DND-41 (cell line): ENCODE results near the gene ZNF557.

Source experiments
- ATAC-seq: fragments of 200-7000 bp; cut with Tn5 transposase; 3 replicates; pipeline ENCODE4 v1.9.1; 2021; ENCODE audit warnings: low read depth; ENCODE audit not compliant: insufficient read depth
- DNase-seq: peaks from one replicate; pipeline ENCODE4 v3.0.0-alpha.2; 2020
- H2AFZ ChIP-seq: 2 replicates; pipeline ENCODE4 v1.6.0; 2012; ENCODE audit warnings: low read depth, low read length
- H3K27ac ChIP-seq: 2 replicates; pipeline ENCODE4 v1.5.1; 2012; ENCODE audit warnings: low read length, inconsistent platforms
- H3K27me3 ChIP-seq: fragments of 200-600 bp; sonication (generic); 2 replicates; pipeline ENCODE4 v1.6.0; 2012; ENCODE audit warnings: low read length, mild to moderate bottlenecking, inconsistent platforms; ENCODE audit not compliant: insufficient read depth, poor library complexity
- H3K36me3 ChIP-seq: 2 replicates; pipeline ENCODE4 v1.5.1; 2012; ENCODE audit warnings: low read length, inconsistent platforms; ENCODE audit not compliant: insufficient read depth
- H3K4me1 ChIP-seq: 2 replicates; pipeline ENCODE4 v1.5.1; 2012; ENCODE audit warnings: mild to moderate bottlenecking, low read length; ENCODE audit not compliant: insufficient read depth
- H3K4me2 ChIP-seq: 2 replicates; pipeline ENCODE4 v1.6.0; 2012; ENCODE audit warnings: mild to moderate bottlenecking, moderate library complexity, low read length, inconsistent platforms; ENCODE audit not compliant: insufficient read depth
- H3K4me3 ChIP-seq, 2 experiments: fragments of 200-600 bp in 1 of 2; shearing (Covaris generic) in 1 of 2; 2 replicates each; pipeline ENCODE4 v1.5.1; 2012 to 2016; ENCODE audit warnings: inconsistent platforms in 2 of 2, low read length in 2 of 2, mild to moderate bottlenecking in 2 of 2, low read depth in 1 of 2, moderate library complexity in 1 of 2
- H3K79me2 ChIP-seq: 2 replicates; pipeline ENCODE4 v1.6.0; 2012; ENCODE audit warnings: low read length, inconsistent platforms; ENCODE audit not compliant: insufficient read depth
- H3K9ac ChIP-seq: 2 replicates; pipeline ENCODE4 v1.6.0; 2012; ENCODE audit warnings: low read depth, mild to moderate bottlenecking, inconsistent platforms, low read length, moderate library complexity
- H3K9me3 ChIP-seq: 2 replicates; pipeline ENCODE4 v1.5.1; 2012; ENCODE audit warnings: low read length, moderate library complexity, mild to moderate bottlenecking, inconsistent platforms; ENCODE audit not compliant: insufficient read depth, severe bottlenecking
- H4K20me1 ChIP-seq: 2 replicates; pipeline ENCODE4 v1.6.0; 2012; ENCODE audit warnings: low read length; ENCODE audit not compliant: insufficient read depth
- EZH2 ChIP-seq: IDR thresholded peaks from 3 replicates; pipeline ENCODE4 v1.6.1; 2012; ENCODE audit warnings: borderline replicate concordance, low read depth, mild to moderate bottlenecking, moderate library complexity, low read length, inconsistent platforms; ENCODE audit not compliant: severe bottlenecking
- TF ChIP-seq, protein P1 (sequence below): IDR thresholded peaks from 2 replicates; pipeline ENCODE4 v1.5.1; 2012; ENCODE audit warnings: borderline replicate concordance, low read length, moderate library complexity, mild to moderate bottlenecking; ENCODE audit not compliant: poor library complexity, severe bottlenecking; ENCODE audit errors: extremely low read depth

ZNF557 gene

DNA sequence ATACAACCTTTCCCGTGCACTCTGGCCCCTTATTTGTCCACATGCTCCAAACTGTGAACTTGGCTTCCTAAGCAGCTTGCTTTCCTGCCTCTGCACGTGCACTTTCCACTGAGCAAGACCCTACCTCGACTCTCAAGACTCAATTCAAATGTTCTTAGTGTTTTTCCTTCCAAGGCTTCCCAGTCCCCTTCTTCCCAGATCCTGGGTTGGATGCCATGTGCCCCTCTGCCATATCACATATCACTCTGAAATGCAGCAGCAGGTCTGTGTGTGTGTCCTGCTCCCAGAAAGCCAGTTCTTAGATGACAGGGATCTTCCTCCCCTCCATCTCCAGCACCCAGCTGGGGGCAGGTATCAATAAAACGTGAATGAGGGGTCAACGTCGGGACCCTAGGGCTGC lies 3.0 kb downstream of the ZNF557 start:
- peaks cover 64% of the 10 kb centered on the region for H3K36me3 ChIP-seq
- no peak overlapping the region for H3K9ac ChIP-seq
- no peak overlapping the region for H3K4me3 ChIP-seq
- peaks cover 25% of the 10 kb centered on the region for H3K79me2 ChIP-seq
- peaks cover 21% of the 10 kb centered on the region for H3K4me1 ChIP-seq
- no peaks in the 10 kb centered on the region for H3K27me3 ChIP-seq
- H2AFZ ChIP-seq: no peak overlapping the region
- ATAC-seq (no peak), DNase-seq (no peak)
- no peak for TF ChIP-seq EZH2
- TF ChIP-seq, protein P1, sequence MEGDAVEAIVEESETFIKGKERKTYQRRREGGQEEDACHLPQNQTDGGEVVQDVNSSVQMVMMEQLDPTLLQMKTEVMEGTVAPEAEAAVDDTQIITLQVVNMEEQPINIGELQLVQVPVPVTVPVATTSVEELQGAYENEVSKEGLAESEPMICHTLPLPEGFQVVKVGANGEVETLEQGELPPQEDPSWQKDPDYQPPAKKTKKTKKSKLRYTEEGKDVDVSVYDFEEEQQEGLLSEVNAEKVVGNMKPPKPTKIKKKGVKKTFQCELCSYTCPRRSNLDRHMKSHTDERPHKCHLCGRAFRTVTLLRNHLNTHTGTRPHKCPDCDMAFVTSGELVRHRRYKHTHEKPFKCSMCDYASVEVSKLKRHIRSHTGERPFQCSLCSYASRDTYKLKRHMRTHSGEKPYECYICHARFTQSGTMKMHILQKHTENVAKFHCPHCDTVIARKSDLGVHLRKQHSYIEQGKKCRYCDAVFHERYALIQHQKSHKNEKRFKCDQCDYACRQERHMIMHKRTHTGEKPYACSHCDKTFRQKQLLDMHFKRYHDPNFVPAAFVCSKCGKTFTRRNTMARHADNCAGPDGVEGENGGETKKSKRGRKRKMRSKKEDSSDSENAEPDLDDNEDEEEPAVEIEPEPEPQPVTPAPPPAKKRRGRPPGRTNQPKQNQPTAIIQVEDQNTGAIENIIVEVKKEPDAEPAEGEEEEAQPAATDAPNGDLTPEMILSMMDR: no peak
- peaks cover 18% of the 10 kb centered on the region for H3K9me3 ChIP-seq
- no peak overlapping the region for H3K27ac ChIP-seq
- no peak overlapping the region for H3K4me2 ChIP-seq
- 0 out of 2 replicates have a peak, but pooled peaks cover 3% of the 10 kb centered on the region for H4K20me1 ChIP-seq

DNA sequence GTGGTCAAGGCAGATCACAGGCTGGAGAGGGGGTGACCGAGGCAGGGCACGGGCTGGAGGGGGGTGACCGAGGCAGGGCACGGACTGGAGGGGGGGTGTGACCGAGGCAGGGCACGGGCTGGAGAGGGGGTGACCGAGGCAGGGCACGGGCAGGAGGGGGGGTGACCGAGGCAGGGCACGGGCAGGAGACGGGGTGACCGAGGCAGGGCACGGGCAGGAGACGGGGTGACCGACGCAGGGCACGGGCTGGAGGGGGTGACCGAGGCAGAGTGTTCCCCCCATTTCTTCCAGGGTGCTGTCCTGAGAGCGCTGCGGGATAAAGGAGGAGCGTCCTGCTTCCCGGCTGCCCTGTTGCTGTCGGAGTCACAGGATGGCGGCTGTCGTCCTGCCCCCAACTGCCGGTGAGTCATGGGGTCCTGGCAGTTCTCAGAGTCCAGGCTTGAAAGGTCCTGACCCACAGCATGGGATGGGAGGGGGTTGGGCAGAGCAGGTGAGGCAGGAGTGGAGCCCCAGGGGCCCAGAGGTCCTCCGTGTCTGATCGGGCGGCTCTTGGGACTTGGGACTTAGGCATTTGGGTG lies 5.3 kb downstream of the ZNF557 start:
- DNase-seq (peak; percentile 3), ATAC-seq (no peak)
- Histone ChIP-seq H3K9me3 (peaks cover 39% of the 10 kb centered on the region), H3K9ac (no peak overlapping the region), H3K4me2 (no peak overlapping the region), H3K4me3 (no peak overlapping the region), H3K27ac (no peak overlapping the region), H3K79me2 (peaks cover 24% of the 10 kb centered on the region), H3K36me3 (peaks cover 87% of the 10 kb centered on the region), H4K20me1 (0 out of 2 replicates have a peak, but pooled peaks cover 3% of the 10 kb centered on the region), H3K27me3 (no peaks in the 10 kb centered on the region), H2AFZ (no peak overlapping the region), H3K4me1 (peaks cover 14% of the 10 kb centered on the region)
- TF ChIP-seq EZH2: no peak

DNA sequence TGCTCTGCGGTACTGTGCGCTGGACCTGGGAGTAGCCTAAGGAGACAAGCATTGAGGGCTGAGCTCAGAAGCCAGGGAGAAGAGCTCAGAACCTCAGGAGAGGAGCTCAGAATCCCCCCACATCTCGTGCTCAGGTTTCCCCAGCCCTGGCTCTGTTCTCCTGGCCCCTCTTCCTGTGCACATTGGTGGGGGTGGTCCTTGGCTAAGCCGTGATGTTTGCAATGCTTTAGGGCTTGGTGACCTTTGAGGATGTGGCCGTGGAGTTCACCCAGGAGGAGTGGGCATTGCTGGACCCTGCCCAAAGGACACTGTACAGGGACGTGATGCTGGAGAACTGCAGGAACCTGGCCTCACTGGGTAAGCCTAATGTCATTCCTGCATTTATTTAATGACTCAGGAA lies 6.6 kb downstream of the ZNF557 start:
- H3K79me2 ChIP-seq: peaks cover 11% of the 10 kb centered on the region; the same call in 1 of the 2 replicates
- no peak overlapping the region for H3K27ac ChIP-seq
- H3K27me3 ChIP-seq: no peaks in the 10 kb centered on the region
- H2AFZ ChIP-seq: no peak overlapping the region
- peak; percentile 1 for DNase-seq
- H4K20me1 ChIP-seq: no peaks in the 10 kb centered on the region
- 0 out of 2 replicates have a peak, but pooled peaks cover 2% of the 10 kb centered on the region for H3K4me1 ChIP-seq
- H3K4me3 ChIP-seq: no peak overlapping the region
- H3K9me3 ChIP-seq: peaks cover 53% of the 10 kb centered on the region
- H3K36me3 ChIP-seq: peaks cover 94% of the 10 kb centered on the region
- no peak overlapping the region for H3K9ac ChIP-seq
- H3K4me2 ChIP-seq: no peak overlapping the region
- TF ChIP-seq, protein P1: no peak
- no peak for TF ChIP-seq EZH2
- ATAC-seq: no peak

DNA sequence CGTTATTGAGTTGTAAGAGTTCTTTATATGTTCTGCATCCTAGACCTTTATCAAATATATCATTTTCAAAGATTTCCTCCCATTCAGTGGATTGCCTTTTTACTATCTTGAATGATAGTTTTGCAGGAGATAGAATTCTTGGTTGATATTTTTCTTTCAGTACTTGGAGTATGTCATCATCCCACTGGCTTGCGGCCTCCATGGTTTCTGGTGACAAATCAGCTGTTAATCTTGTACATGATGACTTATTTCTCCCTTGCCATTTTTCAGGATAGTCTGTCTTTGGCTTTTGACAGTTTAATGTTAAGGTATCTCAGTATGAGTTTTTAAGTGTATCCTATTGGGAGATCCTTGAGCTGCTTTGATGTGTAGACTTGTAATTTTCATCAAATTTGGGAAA lies 8.5 kb downstream of the ZNF557 start:
- Histone ChIP-seq H3K4me3 (no peak overlapping the region), H3K27me3 (no peaks in the 10 kb centered on the region), H3K36me3 (peaks cover 99% of the 10 kb centered on the region), H3K4me1 (no peaks in the 10 kb centered on the region), H3K9me3 (peaks cover 71% of the 10 kb centered on the region), H2AFZ (no peak overlapping the region), H3K9ac (no peak overlapping the region), H4K20me1 (no peaks in the 10 kb centered on the region), H3K27ac (no peak overlapping the region), H3K4me2 (no peak overlapping the region), H3K79me2 (peaks cover 2% of the 10 kb centered on the region; the same call in 1 of the 2 replicates)
- DNase-seq (no peak), ATAC-seq (no peak)
- no peak for TF ChIP-seq EZH2
- TF ChIP-seq, protein P1: no peak
